HepG2 (cell line): ENCODE results near the gene MEGF6. TPM values are rescaled to one million over a fixed set of nuclear protein-coding genes. Genes with fewer than 3 reads are reported as not detected.

Source experiments
- ATF6 ChIP-seq: sonication (generic); formaldehyde crosslinking; conservative IDR thresholded peaks from 2 replicates; pipeline ENCODE4 v1.4.0; 2020; ENCODE audit warnings: missing genetic modification reagents
- FOXO4 ChIP-seq: sonication (generic); formaldehyde crosslinking; conservative IDR thresholded peaks from 2 replicates; pipeline ENCODE4 v1.8.1; 2023; ENCODE audit warnings: missing genetic modification reagents
- HINFP ChIP-seq: sonication (generic); formaldehyde crosslinking; IDR thresholded peaks from 2 replicates; pipeline ENCODE4 v1.4.0; 2020; ENCODE audit warnings: low read depth, mild to moderate bottlenecking, missing genetic modification reagents
- HMGA1 ChIP-seq: sonication (generic); formaldehyde crosslinking; conservative IDR thresholded peaks from 2 replicates; pipeline ENCODE4 v1.4.0; 2020; ENCODE audit warnings: missing genetic modification reagents
- IKZF5 ChIP-seq: IDR thresholded peaks from 2 replicates; pipeline ENCODE4 v1.6.1; 2018; ENCODE audit warnings: missing genetic modification reagents, mild to moderate bottlenecking, missing compliant biosample characterization
- KMT2A ChIP-seq: sonication (generic); formaldehyde crosslinking; IDR thresholded peaks from 2 replicates; pipeline ENCODE4 v1.4.0; 2020; ENCODE audit warnings: missing genetic modification reagents
- LBX2 ChIP-seq: sonication (generic); formaldehyde crosslinking; IDR thresholded peaks from 2 replicates; pipeline ENCODE4 v1.5.0; 2020; ENCODE audit warnings: missing genetic modification reagents, mild to moderate bottlenecking, borderline replicate concordance
- MAFG ChIP-seq: sonication (generic); formaldehyde crosslinking; IDR thresholded peaks from 2 replicates; pipeline ENCODE4 v1.5.1; 2020; ENCODE audit warnings: mild to moderate bottlenecking, missing genetic modification reagents
- PAF1 ChIP-seq: IDR thresholded peaks from 2 replicates; pipeline ENCODE4 v1.6.1; 2016; ENCODE audit warnings: missing genetic modification reagents, missing compliant biosample characterization
- PHF5A ChIP-seq: IDR thresholded peaks from one replicate; pipeline ENCODE4 v1.6.1; 2018; ENCODE audit warnings: low read depth, missing genetic modification reagents; ENCODE audit not compliant: unreplicated experiment
- POGK ChIP-seq: sonication (generic); formaldehyde crosslinking; conservative IDR thresholded peaks from 2 replicates; pipeline ENCODE4 v1.8.0; 2022; ENCODE audit warnings: mild to moderate bottlenecking, moderate library complexity, missing genetic modification reagents
- SNAPC5 ChIP-seq: sonication (generic); formaldehyde crosslinking; IDR thresholded peaks from 2 replicates; pipeline ENCODE4 v1.8.1; 2023; ENCODE audit warnings: mild to moderate bottlenecking, missing genetic modification reagents, borderline replicate concordance
- SNRNP70 ChIP-seq: fragments of 200-400 bp; formaldehyde crosslinking; IDR thresholded peaks from 2 replicates; pipeline ENCODE4 v1.6.1; 2017; ENCODE audit warnings: mild to moderate bottlenecking, low read depth, low read length, moderate library complexity
- SRSF9 ChIP-seq: fragments of 200-400 bp; formaldehyde crosslinking; IDR thresholded peaks from 2 replicates; pipeline ENCODE4 v1.6.1; 2018; ENCODE audit warnings: borderline replicate concordance, mild to moderate bottlenecking, low read depth, low read length; ENCODE audit not compliant: insufficient read depth, poor library complexity, severe bottlenecking
- ZNF724P ChIP-seq: sonication (generic); formaldehyde crosslinking; IDR thresholded peaks from 2 replicates; pipeline ENCODE4 v1.8.0; 2022; ENCODE audit warnings: missing genetic modification reagents, borderline replicate concordance
- ZNF850 ChIP-seq: sonication (generic); formaldehyde crosslinking; conservative IDR thresholded peaks from 2 replicates; pipeline ENCODE4 v1.9.0; 2021; ENCODE audit warnings: mild to moderate bottlenecking, missing genetic modification reagents
- polyA plus RNA-seq, 8 experiments: library from polyadenylated mRNA; depleted of rRNA in 3 of 8; stranded (reverse) in 7 of 8; unstranded in 1 of 8; fragments of >200 nt; fragmentation: Illumina TruSeq in 4 of 8; extraction: Trizol in 4 of 8; gene quantifications; 2 replicates each; pipeline versions ENCODE4 v1.2.1 to v1.2.3, GENCODE V29; 2011 to 2016; ENCODE audit warnings: low read depth in 4 of 8, missing spikeins in 1 of 8, mixed read lengths in 1 of 8; ENCODE audit not compliant: insufficient read depth in 1 of 8
- total RNA-seq, 5 experiments: library from RNA; depleted of rRNA; stranded (reverse); fragments of >200 nt; fragmentation: Illumina TruSeq; extraction: Trizol; gene quantifications; 2 replicates each; pipeline ENCODE4 v1.2.3, GENCODE V29; 2016; ENCODE audit warnings: low read depth in 1 of 5

MEGF6 gene
- total and polyA plus RNA-seq, 2 of the 13 experiments (the other 11 are each of a cell fraction or from before 2014, with no cell fraction given): 1.9 TPM

GRCh38 chr1:3625151-3625907, 14.0 kb upstream of the MEGF6 start (continued):
- TF ChIP-seq HINFP (CRISPR knock-in tag) (peak; percentile 67; the same call in 1 of the 2 replicates), ZNF724P (CRISPR knock-in tag) (no peak; the same call in 1 of the 2 replicates), LBX2 (no peak; the same call in 1 of the 2 replicates), SRSF9 (no peak), FOXO4 (CRISPR knock-in tag) (no peak), IKZF5 (CRISPR knock-in tag) (0 out of 2 replicates have a peak, but pooled peaks have one; percentile 21), ATF6 (CRISPR knock-in tag) (no peak), PHF5A (CRISPR knock-in tag) (no peak), KMT2A (peak; percentile 83), SNRNP70 (no peak), ZNF850 (CRISPR knock-in tag) (no peak), SNAPC5 (CRISPR knock-in tag) (no peak), HMGA1 (CRISPR knock-in tag) (no peak), MAFG (no peak), PAF1 (CRISPR knock-in tag) (no peak), POGK (CRISPR knock-in tag) (peak; percentile 45; the same call in 1 of the 2 replicates)
